Fibroblast of pulmonary artery (primary cell): ENCODE measurements around the gene DELE1.
A peak's percentile ranks its signal among the peaks of the same experiment; 100 is the strongest.

Experiments
- DNase-seq: peaks from one replicate; pipeline ENCODE4 v3.0.0-alpha.2; 2010; ENCODE audit warnings: low read depth
- H3K4me3 ChIP-seq: replicated peaks from 2 replicates; pipeline ENCODE4 v1.5.1; 2011; ENCODE audit warnings: low read depth, mild to moderate bottlenecking, control low read depth, low read length, moderate library complexity
- CTCF ChIP-seq: IDR thresholded peaks from 2 replicates; pipeline ENCODE4 v1.5.1; 2011; ENCODE audit warnings: mild to moderate bottlenecking, control low read depth, low read length, inconsistent platforms; ENCODE audit errors: missing control alignments

Gene DELE1

GRCh38 chr5:141929398-141930058, 5.9 kb downstream of the DELE1 start:
- DNase-seq: no peak
- no peak overlapping the region for H3K4me3 ChIP-seq
- no peak for TF ChIP-seq CTCF

- TF ChIP-seq CTCF: no peak
- H3K4me3 ChIP-seq: no peak overlapping the region
- DNase-seq: no peak
These were observed 8.0 kb downstream of the DELE1 start for GRCh38 chr5:141931694-141932093.

- H3K4me3 ChIP-seq: no peak overlapping the region
- no peak for DNase-seq
- TF ChIP-seq CTCF: no peak
These were observed 9.5 kb downstream of the DELE1 start for GRCh38 chr5:141933151-141933550.

GRCh38 chr5:141934099-141934844, 10.6 kb downstream of the DELE1 start:
- DNase-seq: no peak
- no peak for TF ChIP-seq CTCF
- H3K4me3 ChIP-seq: no peak overlapping the region

- TF ChIP-seq CTCF: no peak
- DNase-seq: no peak
- H3K4me3 ChIP-seq: no peak overlapping the region
These were observed 11.9 kb downstream of the DELE1 start for GRCh38 chr5:141935538-141935937.

- peak; percentile 8 for TF ChIP-seq CTCF
- H3K4me3 ChIP-seq: no peak overlapping the region
- no peak for DNase-seq
These were observed 17.1 kb downstream of the DELE1 start for GRCh38 chr5:141940695-141941271.
